ENCODE data around the gene TARBP2. TPM values are rescaled to one million over a fixed set of nuclear protein-coding genes. Genes with fewer than 3 reads are reported as not detected.

The TARBP2 gene
- total and polyA plus RNA-seq, 4 donors, result 22.5 to 46.2 (median 42.0) TPM

DNA sequence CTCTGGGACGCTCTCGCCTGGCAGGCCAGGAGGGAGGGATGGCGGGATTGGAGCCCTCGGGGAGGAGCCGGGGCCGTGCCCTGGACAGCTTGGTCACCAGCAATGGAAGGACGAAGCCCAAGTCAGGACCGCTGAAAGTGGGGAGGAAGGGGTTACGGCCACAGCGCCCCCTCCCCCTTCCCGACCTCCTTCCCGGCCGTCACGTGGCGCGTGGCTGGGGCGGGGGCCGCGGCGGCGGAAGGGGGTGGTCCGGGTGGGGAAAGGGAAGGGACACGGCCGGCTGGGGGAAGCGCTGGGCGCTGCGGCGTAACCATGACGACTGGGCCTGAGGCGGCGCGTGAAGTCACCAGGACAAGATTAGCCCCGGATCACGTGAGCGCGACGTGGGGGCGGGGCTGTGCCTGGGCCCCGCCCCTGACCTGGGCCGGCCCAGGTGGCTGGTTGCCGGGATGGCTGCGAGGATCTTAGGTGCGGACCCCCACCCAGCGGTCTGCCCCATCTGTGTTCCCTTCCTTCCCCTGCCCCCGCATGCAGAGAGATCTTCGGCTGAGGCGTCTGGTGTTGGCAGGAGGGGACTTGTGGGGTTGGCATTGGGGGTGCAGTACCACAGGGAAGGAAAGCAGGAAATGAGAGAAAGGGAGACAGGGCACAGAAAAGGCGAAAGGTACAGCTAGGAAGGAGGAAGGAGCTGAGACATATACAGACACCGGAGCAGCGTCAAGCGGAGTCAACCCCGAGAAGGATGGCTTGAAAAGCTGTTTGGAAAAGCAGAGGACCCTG lies 8.1 kb upstream of the TARBP2 start:
- peak overlapping the region; percentile 98 for H3K27ac ChIP-seq (ENCODE audit: low read depth, low read length)
- WGBS (ENCODE audit: insufficient coverage), result under 1% methylated on average over 48 of the region's 52 CpGs
- peaks cover 8% of the 10 kb centered on the region for H3K36me3 ChIP-seq (ENCODE audit: control insufficient read depth, insufficient read depth, low read length)
- H3K4me3 ChIP-seq (ENCODE audit: low read depth, low read length), result peak overlapping the region; percentile 83
- H3K9me3 ChIP-seq (ENCODE audit: control insufficient read depth, insufficient read depth, low read length), result no peaks in the 10 kb centered on the region
- H3K27me3 ChIP-seq (ENCODE audit: control insufficient read depth, insufficient read depth, low read length), result no peaks in the 10 kb centered on the region
- peak; percentile 87 to 98 (median 92) for DNase-seq (ENCODE audit: low read depth in 4 of 6, low spot score in 6 of 6)
- peaks cover 35% of the 10 kb centered on the region for H3K4me1 ChIP-seq (ENCODE audit: control insufficient read depth, insufficient read depth, low read length)

DNA sequence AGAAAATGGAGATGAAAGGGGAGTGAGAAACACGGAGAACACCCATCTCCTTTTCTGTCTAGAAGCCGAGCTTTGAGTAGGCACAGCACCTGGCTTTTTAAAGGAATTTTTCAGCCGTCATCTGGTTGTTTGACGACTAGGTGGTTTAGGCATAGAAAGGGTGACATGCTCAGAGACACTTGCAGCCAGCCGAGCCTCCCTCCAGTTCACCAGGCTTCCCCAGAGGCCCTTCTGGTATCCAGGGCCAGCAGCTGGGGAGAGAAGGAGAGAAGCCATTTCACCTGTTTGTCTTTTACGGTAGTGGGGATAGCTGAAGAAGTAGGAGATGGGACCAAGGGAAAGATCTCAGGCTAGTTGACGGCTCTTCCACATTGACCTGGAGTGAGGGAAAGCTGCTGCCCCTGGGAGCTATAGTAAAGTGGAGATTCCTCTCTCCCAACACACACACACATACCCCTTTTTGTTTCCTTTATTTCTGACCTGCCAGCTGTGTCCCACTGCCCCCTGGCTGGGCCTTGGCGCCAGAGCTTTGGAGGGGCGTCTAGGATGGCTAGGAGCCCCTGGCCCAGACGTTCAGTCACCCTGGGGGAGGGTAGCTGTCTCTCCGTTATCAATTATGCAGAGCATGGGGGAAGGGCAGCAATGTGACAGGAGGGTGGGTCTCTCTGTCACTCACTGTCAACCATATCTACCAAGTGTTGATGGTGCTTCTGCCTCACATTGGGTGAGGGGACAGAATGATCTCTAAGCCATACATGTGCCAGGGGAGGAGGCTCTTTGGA lies 7.3 kb upstream of the TARBP2 start:
- Histone ChIP-seq H3K4me3 (ENCODE audit: low read depth, low read length) (peak overlapping the region; percentile 83), H3K27ac (ENCODE audit: low read depth, low read length) (peak overlapping the region; percentile 98), H3K9me3 (ENCODE audit: control insufficient read depth, insufficient read depth, low read length) (no peaks in the 10 kb centered on the region), H3K27me3 (ENCODE audit: control insufficient read depth, insufficient read depth, low read length) (no peaks in the 10 kb centered on the region), H3K36me3 (ENCODE audit: control insufficient read depth, insufficient read depth, low read length) (peaks cover 4% of the 10 kb centered on the region), H3K4me1 (ENCODE audit: control insufficient read depth, insufficient read depth, low read length) (peaks cover 40% of the 10 kb centered on the region)
- DNase-seq (ENCODE audit: low read depth in 4 of 6, low spot score in 6 of 6), result no peak
- WGBS (ENCODE audit: insufficient coverage), result 10% methylated on average over 7 of the region's 11 CpGs

DNA sequence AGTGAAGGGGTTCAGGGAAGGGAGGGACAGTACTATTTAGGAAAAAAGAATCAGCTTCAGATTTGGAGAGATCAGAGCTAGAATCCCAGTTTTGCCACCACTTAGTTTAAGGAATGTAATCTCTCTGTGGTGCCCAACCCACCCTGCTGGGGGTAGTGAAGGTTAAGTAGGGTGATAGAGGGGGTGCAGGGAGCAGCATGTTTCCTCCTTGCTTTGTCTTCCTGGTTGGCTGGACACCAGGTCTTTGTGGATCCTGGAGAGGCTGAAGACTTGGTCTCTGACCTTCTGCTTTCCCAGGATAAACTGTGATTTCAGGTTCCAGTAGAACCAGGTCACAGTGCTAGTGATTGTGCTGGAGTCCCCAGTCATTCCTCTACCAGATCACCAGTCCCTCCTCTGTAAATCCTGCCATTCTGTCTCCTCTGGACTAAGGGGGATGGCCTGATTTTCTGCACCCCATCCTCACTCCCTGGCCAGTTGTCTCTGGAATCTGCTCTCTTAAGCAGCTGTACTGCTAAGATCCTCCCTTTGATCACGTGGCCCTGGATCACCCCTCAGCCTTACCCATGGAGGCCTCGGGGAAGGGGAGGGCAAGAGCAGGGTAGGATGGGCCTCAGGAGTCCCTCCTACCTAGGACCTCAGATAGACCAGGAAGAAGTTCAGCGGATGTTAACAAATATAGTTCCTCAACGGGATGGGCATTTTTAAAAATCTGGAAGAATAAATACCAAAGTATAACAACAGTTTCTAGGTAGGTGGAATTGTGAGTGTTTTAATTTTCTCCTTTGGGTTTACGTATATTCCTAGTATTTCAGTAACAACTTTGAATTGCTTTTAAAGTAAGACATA lies 5.0 kb upstream of the TARBP2 start:
- Histone ChIP-seq H3K4me1 (ENCODE audit: control insufficient read depth, insufficient read depth, low read length) (peaks cover 54% of the 10 kb centered on the region), H3K27ac (ENCODE audit: low read depth, low read length) (peak overlapping the region; percentile 74), H3K36me3 (ENCODE audit: control insufficient read depth, insufficient read depth, low read length) (peaks cover 4% of the 10 kb centered on the region), H3K27me3 (ENCODE audit: control insufficient read depth, insufficient read depth, low read length) (no peaks in the 10 kb centered on the region), H3K9me3 (ENCODE audit: control insufficient read depth, insufficient read depth, low read length) (no peaks in the 10 kb centered on the region), H3K4me3 (ENCODE audit: low read depth, low read length) (no peak overlapping the region)
- DNase-seq (ENCODE audit: low read depth in 4 of 6, low spot score in 6 of 6), result peak in 1 of 6 donors; percentile 77
- WGBS (ENCODE audit: insufficient coverage), result no CpG with 5 or more reads among the region's 5 CpGs

DNA sequence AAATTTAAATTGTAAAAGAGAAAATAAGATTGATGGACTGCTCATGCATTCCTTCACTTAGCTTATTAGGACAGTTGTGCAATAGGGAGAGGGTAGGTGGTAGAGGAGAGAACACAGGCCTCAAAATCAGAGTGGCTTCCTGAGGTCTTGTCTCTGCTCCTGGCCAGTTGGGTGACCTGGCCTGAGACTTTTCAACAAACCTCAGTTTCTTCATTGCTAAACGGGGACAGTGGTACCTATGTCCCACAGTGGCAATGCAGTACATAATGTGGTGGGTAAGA lies 4.4 kb upstream of the TARBP2 start:
- H3K36me3 ChIP-seq (ENCODE audit: control insufficient read depth, insufficient read depth, low read length), result peaks cover 4% of the 10 kb centered on the region
- no CpG with 5 or more reads among the region's 1 CpG for WGBS (ENCODE audit: insufficient coverage)
- no peaks in the 10 kb centered on the region for H3K27me3 ChIP-seq (ENCODE audit: control insufficient read depth, insufficient read depth, low read length)
- H3K4me1 ChIP-seq (ENCODE audit: control insufficient read depth, insufficient read depth, low read length), result peaks cover 55% of the 10 kb centered on the region
- H3K4me3 ChIP-seq (ENCODE audit: low read depth, low read length), result no peak overlapping the region
- no peaks in the 10 kb centered on the region for H3K9me3 ChIP-seq (ENCODE audit: control insufficient read depth, insufficient read depth, low read length)
- peak overlapping the region; percentile 8 for H3K27ac ChIP-seq (ENCODE audit: low read depth, low read length)
- no peak for DNase-seq (ENCODE audit: low read depth in 4 of 6, low spot score in 6 of 6)

DNA sequence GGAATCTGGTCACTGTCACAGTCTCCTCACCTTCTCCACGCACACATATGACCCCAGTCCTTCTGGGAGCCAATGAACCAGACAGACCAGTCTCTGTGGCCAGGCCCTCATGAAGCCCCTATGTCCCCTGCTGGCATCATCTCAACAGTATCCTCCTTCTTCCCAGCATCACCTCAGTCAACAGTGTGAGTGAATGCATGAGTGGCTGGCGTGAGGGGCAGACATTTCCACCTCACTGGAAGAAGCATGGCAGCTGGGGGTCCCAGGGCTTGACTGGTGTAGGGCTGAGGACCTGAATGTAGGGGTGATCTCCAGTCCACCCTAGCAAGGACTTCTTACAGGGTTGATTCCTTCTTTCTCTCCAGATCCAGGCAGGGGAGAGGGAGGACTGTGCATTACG lies 3.6 kb upstream of the TARBP2 start:
- H3K36me3 ChIP-seq (ENCODE audit: control insufficient read depth, insufficient read depth, low read length), result peaks cover 4% of the 10 kb centered on the region
- H3K27ac ChIP-seq (ENCODE audit: low read depth, low read length), result no peak overlapping the region
- H3K4me1 ChIP-seq (ENCODE audit: control insufficient read depth, insufficient read depth, low read length), result peaks cover 56% of the 10 kb centered on the region
- no peaks in the 10 kb centered on the region for H3K27me3 ChIP-seq (ENCODE audit: control insufficient read depth, insufficient read depth, low read length)
- WGBS (ENCODE audit: insufficient coverage), result 100% methylated on average over 1 of the region's 3 CpGs
- H3K4me3 ChIP-seq (ENCODE audit: low read depth, low read length), result no peak overlapping the region
- H3K9me3 ChIP-seq (ENCODE audit: control insufficient read depth, insufficient read depth, low read length), result no peaks in the 10 kb centered on the region
- DNase-seq (ENCODE audit: low read depth in 4 of 6, low spot score in 6 of 6), result no peak

DNA sequence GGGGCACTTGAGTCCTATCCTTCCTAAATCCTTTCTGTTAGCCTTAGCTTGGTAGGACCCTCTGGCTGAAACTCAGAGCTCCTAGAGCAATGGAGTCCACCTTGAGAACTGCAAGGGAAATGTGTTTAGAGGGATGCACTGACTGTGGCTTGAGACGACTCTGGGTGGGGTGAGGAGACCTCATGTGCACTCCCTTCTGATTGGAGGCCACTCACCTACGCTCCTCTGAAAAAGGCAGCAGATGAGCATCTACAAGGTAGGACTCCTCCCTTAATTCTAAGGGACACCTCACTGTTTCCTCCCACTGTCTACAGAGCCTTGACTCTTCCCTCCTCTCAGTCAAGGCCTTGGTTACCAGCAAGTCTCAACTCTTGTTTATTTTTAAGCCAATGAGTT lies 2.9 kb upstream of the TARBP2 start:
- Histone ChIP-seq H3K4me3 (ENCODE audit: low read depth, low read length) (no peak overlapping the region), H3K36me3 (ENCODE audit: control insufficient read depth, insufficient read depth, low read length) (peaks cover 7% of the 10 kb centered on the region), H3K27ac (ENCODE audit: low read depth, low read length) (no peak overlapping the region), H3K9me3 (ENCODE audit: control insufficient read depth, insufficient read depth, low read length) (no peaks in the 10 kb centered on the region), H3K27me3 (ENCODE audit: control insufficient read depth, insufficient read depth, low read length) (no peaks in the 10 kb centered on the region), H3K4me1 (ENCODE audit: control insufficient read depth, insufficient read depth, low read length) (peaks cover 59% of the 10 kb centered on the region)
- DNase-seq (ENCODE audit: low read depth in 4 of 6, low spot score in 6 of 6), result no peak
- 17% methylated on average over 1 of the region's 2 CpGs for WGBS (ENCODE audit: insufficient coverage)

DNA sequence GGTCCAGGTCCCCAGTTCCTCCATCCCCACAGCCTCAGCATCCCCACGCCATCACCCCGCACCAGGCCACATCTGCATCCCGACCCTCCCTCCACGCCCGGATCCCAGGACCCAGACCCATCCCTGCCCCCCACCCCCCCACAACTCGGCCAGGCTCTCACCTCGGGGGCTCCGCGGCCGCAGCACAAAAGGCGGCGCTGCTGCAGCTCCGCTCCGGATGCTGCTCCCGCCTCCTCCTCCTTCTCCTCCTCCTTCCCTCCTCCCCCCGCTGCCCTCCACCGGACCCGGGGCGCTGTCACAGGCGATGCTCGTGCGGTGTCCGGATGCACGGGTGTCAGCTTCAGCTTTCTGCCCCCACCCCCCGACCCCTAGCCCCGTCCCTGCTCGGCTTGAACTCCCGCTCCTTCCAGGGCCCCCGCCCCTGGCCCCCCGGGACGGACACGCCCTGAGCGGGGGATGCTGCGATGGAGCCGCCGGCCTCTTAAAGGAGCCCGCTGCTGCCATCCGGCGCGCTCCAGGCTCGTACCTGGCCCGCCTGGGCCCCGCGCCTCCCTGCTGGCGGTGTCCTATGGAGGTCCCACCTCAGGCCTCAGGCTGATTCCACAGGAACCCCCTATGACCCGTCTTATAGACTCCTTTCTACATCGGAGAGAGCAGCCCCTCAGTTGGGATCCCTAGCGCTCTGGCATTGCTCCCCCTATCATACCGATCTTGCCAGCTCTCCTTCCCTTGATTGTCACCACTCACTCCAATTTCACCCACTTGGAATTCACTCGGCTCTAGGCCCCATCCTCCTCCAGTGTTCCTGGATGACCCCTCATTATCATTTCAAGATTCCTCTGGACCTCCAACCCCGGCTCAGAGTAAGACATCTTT lies 1.6 kb upstream of the TARBP2 start, which contains the start of gene MAP3K12:
TSS of gene MAP3K12 (minus strand) at position 193 of the 876 bp plus-strand sequence. CDS start 12,067 bp downstream, outside the sequence.
- under 1% methylated on average over 47 of the region's 51 CpGs for WGBS (ENCODE audit: insufficient coverage)
- no peaks in the 10 kb centered on the region for H3K9me3 ChIP-seq (ENCODE audit: control insufficient read depth, insufficient read depth, low read length)
- no peaks in the 10 kb centered on the region for H3K27me3 ChIP-seq (ENCODE audit: control insufficient read depth, insufficient read depth, low read length)
- peaks cover 47% of the 10 kb centered on the region for H3K4me1 ChIP-seq (ENCODE audit: control insufficient read depth, insufficient read depth, low read length)
- peaks cover 19% of the 10 kb centered on the region for H3K36me3 ChIP-seq (ENCODE audit: control insufficient read depth, insufficient read depth, low read length)
- DNase-seq (ENCODE audit: low read depth in 4 of 6, low spot score in 6 of 6), result peak in 4 of 6 donors; percentile 30 to 89 (median 63)
- H3K27ac ChIP-seq (ENCODE audit: low read depth, low read length), result peak within 1 kb of the TSS; percentile 99
- H3K4me3 ChIP-seq (ENCODE audit: low read depth, low read length), result peak within 1 kb of the TSS; percentile 83

DNA sequence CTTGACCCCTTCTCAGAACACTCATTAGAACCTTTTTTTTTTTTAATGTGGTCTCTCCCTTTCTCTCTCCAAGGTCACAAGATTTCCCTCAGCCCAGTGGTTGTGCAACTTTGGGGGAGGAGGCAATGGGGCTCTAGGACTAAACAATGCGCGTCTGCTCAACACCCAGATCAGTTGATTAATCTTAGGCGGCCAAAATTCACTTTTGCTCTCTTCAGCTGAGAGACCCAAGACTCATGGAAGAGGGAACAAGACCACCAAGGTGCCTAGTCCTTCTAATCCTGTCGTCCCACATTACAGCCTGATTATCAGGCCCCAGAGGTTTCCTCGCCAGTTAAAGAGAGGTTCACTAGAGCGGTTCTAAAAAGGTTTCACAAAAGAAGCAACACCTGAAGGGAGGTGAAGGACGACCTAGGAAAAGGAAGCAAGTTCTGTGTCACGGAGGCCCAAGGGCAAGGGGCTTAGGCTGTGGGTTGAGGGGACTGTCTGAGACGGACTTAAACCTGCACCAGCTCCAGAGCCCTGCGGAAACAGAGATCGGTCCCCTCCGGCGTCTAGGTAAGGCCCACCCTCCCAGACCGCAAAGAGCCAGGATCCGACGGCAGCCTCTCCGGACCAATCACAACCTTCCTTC lies 824 bp upstream of the TARBP2 start:
- WGBS (ENCODE audit: insufficient coverage), result 2% methylated on average over 10 of the region's 17 CpGs
- H3K4me1 ChIP-seq (ENCODE audit: control insufficient read depth, insufficient read depth, low read length), result peaks cover 49% of the 10 kb centered on the region

More for the DNA sequence above, 824 bp upstream of the TARBP2 start:
- peak overlapping the region; percentile 99 for H3K27ac ChIP-seq (ENCODE audit: low read depth, low read length)
- H3K27me3 ChIP-seq (ENCODE audit: control insufficient read depth, insufficient read depth, low read length), result no peaks in the 10 kb centered on the region
- H3K9me3 ChIP-seq (ENCODE audit: control insufficient read depth, insufficient read depth, low read length), result no peaks in the 10 kb centered on the region
- H3K4me3 ChIP-seq (ENCODE audit: low read depth, low read length), result peak overlapping the region; percentile 83
- peaks cover 26% of the 10 kb centered on the region for H3K36me3 ChIP-seq (ENCODE audit: control insufficient read depth, insufficient read depth, low read length)
- DNase-seq (ENCODE audit: low read depth in 4 of 6, low spot score in 6 of 6), result peak in 1 of 6 donors; percentile 22
